ENCODE results near the gene EDA. TPM values are rescaled to one million over a fixed set of nuclear protein-coding genes. Genes with fewer than 3 reads are reported as not detected.

Gene EDA
- total and polyA plus RNA-seq, 10 of the 15 experiments (the other 5 are each of a cell fraction or from before 2014, with no cell fraction given), result 0.06 TPM; not detected in 9

DNA sequence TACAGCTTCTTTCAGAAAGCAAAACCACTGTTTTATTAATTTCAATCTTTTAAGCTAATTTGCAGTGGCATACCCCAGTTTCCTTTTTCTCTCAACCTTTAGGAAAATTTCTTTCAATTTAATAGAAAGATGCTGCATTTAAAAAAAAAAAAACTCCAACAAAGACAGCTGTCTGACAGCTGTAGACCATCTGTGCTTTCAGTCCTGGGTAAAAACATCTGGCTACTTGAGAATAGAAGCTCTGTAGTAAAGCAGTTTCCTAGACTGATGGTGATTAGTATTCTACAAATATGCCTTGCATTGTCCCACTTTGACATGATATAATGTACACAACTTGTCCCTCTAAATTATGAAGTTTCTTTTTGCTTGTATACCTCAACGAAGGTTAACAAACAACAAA, 197.8 kb downstream of the EDA start:
- Histone ChIP-seq H3K4me3 (no peak overlapping the region), H3K27me3 (replicated peaks in 1 of 2; ENCODE audit: control insufficient read depth in 2 of 2, insufficient read depth in 2 of 2, low read length in 1 of 2) (no peaks in the 10 kb centered on the region), H3K27ac (ENCODE audit: control insufficient read depth, insufficient read depth) (no peak overlapping the region), H3K9me3 (replicated peaks; ENCODE audit: control insufficient read depth, insufficient read depth, low read length) (no peaks in the 10 kb centered on the region), H2AFZ (ENCODE audit: control insufficient read depth, low read depth, low read length) (no peak overlapping the region), H3K4me1 (ENCODE audit: control insufficient read depth, insufficient read depth, low read length) (no peaks in the 10 kb centered on the region), H3K36me3 (ENCODE audit: control insufficient read depth in 2 of 2, insufficient read depth in 2 of 2, low read length in 1 of 2) (no peaks in the 10 kb centered on the region), H3K9ac (ENCODE audit: control insufficient read depth, insufficient read depth, low read length) (no peak overlapping the region), H3K79me2 (ENCODE audit: control insufficient read depth, insufficient read depth, low read length) (no peaks in the 10 kb centered on the region), H4K20me1 (ENCODE audit: control insufficient read depth, insufficient read depth) (no peaks in the 10 kb centered on the region), H3K4me2 (ENCODE audit: control insufficient read depth, insufficient read depth) (no peak overlapping the region)
- ChIA-PET POLR2A (no interaction called here), SMC1A (ENCODE audit: uncharacterized antibody, unreplicated experiment) (no interaction called here), CTCF (no interaction called here), RAD21 (ENCODE audit: unreplicated experiment) (no interaction called here)
- DNase-seq (ENCODE audit: low read depth, low spot score) (no peak), ATAC-seq (no peak), FAIRE-seq (no peak)
- TF ChIP-seq SMAD5 (IDR thresholded peaks at IDR 0.05; ENCODE audit: low read depth) (no peak), SRF (IDR thresholded peaks at IDR 0.05; ENCODE audit: low read depth in 2 of 2, low read length in 2 of 2) (no peak), SIX5 (IDR thresholded peaks at IDR 0.05; ENCODE audit: low read depth, low read length, severe bottlenecking) (no peak), MEF2B (IDR thresholded peaks at IDR 0.05; ENCODE audit: partially characterized antibody, poor library complexity, severe bottlenecking) (no peak), RFX5 (IDR thresholded peaks at IDR 0.05; ENCODE audit: low read depth, low read length) (no peak), EZH2 (IDR thresholded peaks at IDR 0.05; ENCODE audit: borderline replicate concordance, control insufficient read depth, low read depth, low read length) (no peak), ESRRA (IDR thresholded peaks at IDR 0.05; ENCODE audit: low read length) (no peak)
- TF ChIP-seq, protein P1, sequence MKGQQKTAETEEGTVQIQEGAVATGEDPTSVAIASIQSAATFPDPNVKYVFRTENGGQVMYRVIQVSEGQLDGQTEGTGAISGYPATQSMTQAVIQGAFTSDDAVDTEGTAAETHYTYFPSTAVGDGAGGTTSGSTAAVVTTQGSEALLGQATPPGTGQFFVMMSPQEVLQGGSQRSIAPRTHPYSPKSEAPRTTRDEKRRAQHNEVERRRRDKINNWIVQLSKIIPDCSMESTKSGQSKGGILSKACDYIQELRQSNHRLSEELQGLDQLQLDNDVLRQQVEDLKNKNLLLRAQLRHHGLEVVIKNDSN (IDR thresholded peaks at IDR 0.05; ENCODE audit: borderline replicate concordance, extremely low read length, insufficient read depth, low read depth, low read length), result no peak
- TF ChIP-seq, protein P2, sequence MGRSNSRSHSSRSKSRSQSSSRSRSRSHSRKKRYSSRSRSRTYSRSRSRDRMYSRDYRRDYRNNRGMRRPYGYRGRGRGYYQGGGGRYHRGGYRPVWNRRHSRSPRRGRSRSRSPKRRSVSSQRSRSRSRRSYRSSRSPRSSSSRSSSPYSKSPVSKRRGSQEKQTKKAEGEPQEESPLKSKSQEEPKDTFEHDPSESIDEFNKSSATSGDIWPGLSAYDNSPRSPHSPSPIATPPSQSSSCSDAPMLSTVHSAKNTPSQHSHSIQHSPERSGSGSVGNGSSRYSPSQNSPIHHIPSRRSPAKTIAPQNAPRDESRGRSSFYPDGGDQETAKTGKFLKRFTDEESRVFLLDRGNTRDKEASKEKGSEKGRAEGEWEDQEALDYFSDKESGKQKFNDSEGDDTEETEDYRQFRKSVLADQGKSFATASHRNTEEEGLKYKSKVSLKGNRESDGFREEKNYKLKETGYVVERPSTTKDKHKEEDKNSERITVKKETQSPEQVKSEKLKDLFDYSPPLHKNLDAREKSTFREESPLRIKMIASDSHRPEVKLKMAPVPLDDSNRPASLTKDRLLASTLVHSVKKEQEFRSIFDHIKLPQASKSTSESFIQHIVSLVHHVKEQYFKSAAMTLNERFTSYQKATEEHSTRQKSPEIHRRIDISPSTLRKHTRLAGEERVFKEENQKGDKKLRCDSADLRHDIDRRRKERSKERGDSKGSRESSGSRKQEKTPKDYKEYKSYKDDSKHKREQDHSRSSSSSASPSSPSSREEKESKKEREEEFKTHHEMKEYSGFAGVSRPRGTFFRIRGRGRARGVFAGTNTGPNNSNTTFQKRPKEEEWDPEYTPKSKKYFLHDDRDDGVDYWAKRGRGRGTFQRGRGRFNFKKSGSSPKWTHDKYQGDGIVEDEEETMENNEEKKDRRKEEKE (IDR thresholded peaks at IDR 0.05), result no peak
- TF ChIP-seq, protein P3, sequence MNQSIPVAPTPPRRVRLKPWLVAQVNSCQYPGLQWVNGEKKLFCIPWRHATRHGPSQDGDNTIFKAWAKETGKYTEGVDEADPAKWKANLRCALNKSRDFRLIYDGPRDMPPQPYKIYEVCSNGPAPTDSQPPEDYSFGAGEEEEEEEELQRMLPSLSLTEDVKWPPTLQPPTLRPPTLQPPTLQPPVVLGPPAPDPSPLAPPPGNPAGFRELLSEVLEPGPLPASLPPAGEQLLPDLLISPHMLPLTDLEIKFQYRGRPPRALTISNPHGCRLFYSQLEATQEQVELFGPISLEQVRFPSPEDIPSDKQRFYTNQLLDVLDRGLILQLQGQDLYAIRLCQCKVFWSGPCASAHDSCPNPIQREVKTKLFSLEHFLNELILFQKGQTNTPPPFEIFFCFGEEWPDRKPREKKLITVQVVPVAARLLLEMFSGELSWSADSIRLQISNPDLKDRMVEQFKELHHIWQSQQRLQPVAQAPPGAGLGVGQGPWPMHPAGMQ (IDR thresholded peaks at IDR 0.05; ENCODE audit: borderline replicate concordance), result no peak
- TF ChIP-seq, protein P4, sequence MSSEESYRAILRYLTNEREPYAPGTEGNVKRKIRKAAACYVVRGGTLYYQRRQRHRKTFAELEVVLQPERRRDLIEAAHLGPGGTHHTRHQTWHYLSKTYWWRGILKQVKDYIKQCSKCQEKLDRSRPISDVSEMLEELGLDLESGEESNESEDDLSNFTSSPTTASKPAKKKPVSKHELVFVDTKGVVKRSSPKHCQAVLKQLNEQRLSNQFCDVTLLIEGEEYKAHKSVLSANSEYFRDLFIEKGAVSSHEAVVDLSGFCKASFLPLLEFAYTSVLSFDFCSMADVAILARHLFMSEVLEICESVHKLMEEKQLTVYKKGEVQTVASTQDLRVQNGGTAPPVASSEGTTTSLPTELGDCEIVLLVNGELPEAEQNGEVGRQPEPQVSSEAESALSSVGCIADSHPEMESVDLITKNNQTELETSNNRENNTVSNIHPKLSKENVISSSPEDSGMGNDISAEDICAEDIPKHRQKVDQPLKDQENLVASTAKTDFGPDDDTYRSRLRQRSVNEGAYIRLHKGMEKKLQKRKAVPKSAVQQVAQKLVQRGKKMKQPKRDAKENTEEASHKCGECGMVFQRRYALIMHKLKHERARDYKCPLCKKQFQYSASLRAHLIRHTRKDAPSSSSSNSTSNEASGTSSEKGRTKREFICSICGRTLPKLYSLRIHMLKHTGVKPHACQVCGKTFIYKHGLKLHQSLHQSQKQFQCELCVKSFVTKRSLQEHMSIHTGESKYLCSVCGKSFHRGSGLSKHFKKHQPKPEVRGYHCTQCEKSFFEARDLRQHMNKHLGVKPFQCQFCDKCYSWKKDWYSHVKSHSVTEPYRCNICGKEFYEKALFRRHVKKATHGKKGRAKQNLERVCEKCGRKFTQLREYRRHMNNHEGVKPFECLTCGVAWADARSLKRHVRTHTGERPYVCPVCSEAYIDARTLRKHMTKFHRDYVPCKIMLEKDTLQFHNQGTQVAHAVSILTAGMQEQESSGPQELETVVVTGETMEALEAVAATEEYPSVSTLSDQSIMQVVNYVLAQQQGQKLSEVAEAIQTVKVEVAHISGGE (CRISPR knock-in tag; IDR thresholded peaks at IDR 0.05), result no peak
- in situ Hi-C loops (cut with MboI) (no loop called here), intact Hi-C loops (cut with micrococcal nuclease; ENCODE audit: unreplicated experiment) (no loop called here)
- BruUV-seq (replicated peaks), result no TSS peak
- WGBS (ENCODE audit: insufficient coverage, insufficient replicate concordance, low lambda C conversion rate, missing lambda C conversion rate), result 0% methylated on average over 1 of the region's 1 CpG
